ENCODE results near the gene TTLL10. TPM values are rescaled to one million over a fixed set of nuclear protein-coding genes. Genes with fewer than 3 reads are reported as not detected.

The TTLL10 gene
- total RNA-seq, 2 experiments from 2014 or later = not detected

- H3K9me3 Mint-ChIP-seq = no peaks in the 10 kb centered on the region
- ChIA-PET CTCF (no interaction called here), POLR2A (no interaction called here)
- no peaks in the 10 kb centered on the region for H3K36me3 Mint-ChIP-seq
- H3K4me1 Mint-ChIP-seq (ENCODE audit: low read depth) = no peaks in the 10 kb centered on the region
- no peak overlapping the region for H3K4me3 Mint-ChIP-seq
- intact Hi-C loops (cut with micrococcal nuclease) = no loop called here
- H3K27ac Mint-ChIP-seq = no peak overlapping the region
- no peaks in the 10 kb centered on the region for H3K27me3 Mint-ChIP-seq
- no peak for DNase-seq
Measured at GRCh38 chr1:1242461-1243265, 69.0 kb downstream of the TTLL10 start.

GRCh38 chr1:1243266-1243660, 69.6 kb downstream of the TTLL10 start:
- Mint-ChIP-seq H3K27ac (no peak overlapping the region), H3K4me3 (no peak overlapping the region), H3K9me3 (no peaks in the 10 kb centered on the region), H3K36me3 (no peaks in the 10 kb centered on the region), H3K27me3 (no peaks in the 10 kb centered on the region), H3K4me1 (ENCODE audit: low read depth) (no peaks in the 10 kb centered on the region)
- ChIA-PET CTCF (no interaction called here), POLR2A (no interaction called here)
- DNase-seq = no peak
- intact Hi-C loops (cut with micrococcal nuclease) = no loop called here

DNA sequence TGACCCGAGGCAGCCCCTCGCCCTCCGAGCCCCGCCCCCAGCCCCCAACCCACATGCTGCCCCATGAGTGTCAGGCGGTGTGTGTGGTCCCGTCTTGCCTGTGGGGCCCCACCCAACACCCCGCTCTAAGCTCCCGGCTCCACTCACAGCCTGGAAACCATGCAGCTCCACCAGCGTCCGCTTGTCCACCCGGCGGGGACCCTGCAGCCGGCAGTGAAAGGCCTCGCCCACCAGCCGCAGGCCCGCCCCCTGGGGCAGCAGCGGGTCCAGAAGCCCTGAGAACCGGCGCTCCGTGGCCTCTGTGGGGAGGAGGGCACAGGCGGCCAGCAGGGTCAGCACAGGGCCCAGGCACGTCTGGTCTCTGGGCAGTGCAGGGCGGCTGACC, 70.1 kb downstream of the TTLL10 start:
- intact Hi-C loops (cut with micrococcal nuclease) = no loop called here
- POLR2A ChIA-PET = no interaction called here
- no peak overlapping the region for H3K27ac Mint-ChIP-seq
- H3K27me3 Mint-ChIP-seq = no peaks in the 10 kb centered on the region
- H3K4me3 Mint-ChIP-seq = no peak overlapping the region
- no peaks in the 10 kb centered on the region for H3K9me3 Mint-ChIP-seq
- no peak for DNase-seq
- no peaks in the 10 kb centered on the region for H3K4me1 Mint-ChIP-seq (ENCODE audit: low read depth)
- H3K36me3 Mint-ChIP-seq = no peaks in the 10 kb centered on the region
- CTCF ChIA-PET = interaction anchor here (1.1 kb wide), 1 partner anchor 121 kb away, joined by 3 read pairs; no protein-coding TSS in a partner anchor

DNA sequence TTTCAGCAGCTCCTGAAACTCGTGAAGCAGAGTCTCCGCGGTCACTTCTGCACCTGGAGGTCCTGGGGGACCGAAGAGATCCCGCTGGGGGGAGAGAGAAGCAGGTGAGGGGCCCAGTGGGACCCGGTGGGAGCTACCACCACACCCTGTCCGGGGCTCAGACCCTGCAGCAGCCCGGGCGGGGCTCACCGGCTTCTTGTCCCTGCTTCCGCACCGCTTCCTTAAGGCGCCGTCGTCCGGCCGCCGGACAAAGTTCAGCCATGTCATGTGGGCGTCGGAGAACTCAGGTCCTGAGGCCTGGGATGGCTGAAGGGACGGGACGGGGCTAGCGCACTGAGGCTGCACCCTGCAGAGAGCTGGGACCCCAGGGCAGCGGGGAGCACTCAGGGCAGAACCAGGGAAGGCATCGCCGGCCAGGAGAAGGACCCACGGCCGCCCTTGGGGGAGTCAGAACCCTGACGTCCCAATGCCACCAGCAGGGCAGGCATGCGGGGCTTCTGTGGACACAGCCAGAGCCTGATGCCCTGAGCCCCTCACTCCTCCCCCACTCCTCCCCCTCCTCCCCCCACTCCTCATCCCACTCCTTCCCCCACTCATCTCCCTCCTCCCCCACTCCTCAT, 70.6 kb downstream of the TTLL10 start:
- CTCF ChIA-PET = interaction anchor here (1.1 kb wide), 1 partner anchor 122 kb away, joined by 3 read pairs; no protein-coding TSS in a partner anchor
- Mint-ChIP-seq H3K27me3 (no peaks in the 10 kb centered on the region), H3K36me3 (no peaks in the 10 kb centered on the region), H3K4me3 (no peak overlapping the region), H3K27ac (no peak overlapping the region), H3K4me1 (ENCODE audit: low read depth) (no peaks in the 10 kb centered on the region), H3K9me3 (no peaks in the 10 kb centered on the region)
- intact Hi-C loops (cut with micrococcal nuclease) = no loop called here
- POLR2A ChIA-PET = no interaction called here
- no peak for DNase-seq

DNA sequence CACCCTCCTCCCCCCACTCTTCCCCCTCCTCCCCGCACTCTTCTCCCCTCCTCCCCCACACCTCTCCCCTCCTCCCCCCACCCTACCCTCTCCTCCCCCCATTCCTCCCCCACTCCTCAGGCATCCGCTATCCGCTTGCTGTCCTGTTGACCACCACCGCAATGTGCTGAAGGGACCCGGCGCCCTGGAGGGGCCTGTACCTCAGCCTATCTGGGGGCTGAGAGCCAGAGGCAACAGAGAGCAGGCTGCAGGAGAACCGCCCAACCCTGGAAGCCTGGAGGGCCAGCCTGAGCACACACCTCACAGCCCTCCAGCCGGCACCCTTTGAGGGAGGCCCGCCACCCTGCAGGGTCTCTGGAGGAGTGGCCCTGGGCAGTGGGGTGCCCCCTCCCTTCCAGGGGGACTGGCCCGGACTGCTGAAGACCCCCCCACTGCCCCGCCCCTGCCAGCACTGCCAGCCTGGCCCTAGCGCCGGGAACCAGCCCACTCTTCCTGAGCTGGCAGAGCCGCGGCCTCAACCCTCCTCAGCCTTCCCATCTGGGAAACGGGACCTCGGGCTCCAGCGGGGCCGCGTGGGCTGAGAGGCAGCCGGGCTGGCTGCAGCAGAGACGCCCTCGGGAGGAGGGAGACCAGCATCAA, 71.6 kb downstream of the TTLL10 start:
- H3K4me3 Mint-ChIP-seq = no peak overlapping the region
- ChIA-PET POLR2A (no interaction called here), CTCF (no interaction called here)

DNA sequence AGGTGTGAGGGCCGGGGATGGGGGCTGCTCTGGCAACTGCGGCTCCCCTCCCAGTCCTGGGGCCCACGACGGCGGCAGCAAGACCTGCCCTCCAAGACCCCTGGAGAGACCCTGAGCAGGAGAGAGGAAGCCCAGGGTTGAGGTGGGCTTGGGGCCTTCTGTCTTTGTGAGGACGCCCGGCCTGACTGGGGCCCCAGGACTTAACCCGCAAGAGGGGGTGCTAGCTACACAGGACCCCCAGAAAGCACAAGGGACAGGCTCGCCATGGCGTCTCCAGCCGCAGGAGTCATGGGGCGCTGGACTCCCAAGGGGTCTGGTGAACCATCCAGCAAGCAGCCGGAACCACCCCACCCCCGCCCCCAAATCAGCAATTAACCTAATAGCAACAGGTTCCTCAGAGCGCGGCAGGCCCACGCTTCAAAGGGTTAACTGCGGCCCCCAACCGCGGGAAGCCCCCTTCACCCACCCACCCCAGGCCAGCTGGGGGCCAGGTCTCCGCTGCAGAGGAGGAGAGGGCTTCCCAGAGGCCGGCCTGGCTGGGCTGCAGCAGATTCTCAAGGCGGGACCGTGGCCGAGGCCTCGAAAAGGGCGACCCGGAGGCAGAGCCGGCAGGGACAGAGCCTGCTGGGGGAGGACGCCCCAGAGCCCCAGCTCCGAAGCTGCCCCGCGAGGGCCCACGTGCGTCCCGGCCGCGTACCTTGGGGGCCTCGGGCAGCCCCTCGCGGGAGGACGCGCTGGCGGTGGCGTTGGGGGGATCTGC, 72.3 kb downstream of the TTLL10 start:
- Mint-ChIP-seq H3K27ac (no peak overlapping the region), H3K27me3 (no peaks in the 10 kb centered on the region), H3K36me3 (no peaks in the 10 kb centered on the region), H3K9me3 (no peaks in the 10 kb centered on the region), H3K4me1 (ENCODE audit: low read depth) (peaks cover 13% of the 10 kb centered on the region), H3K4me3 (no peak overlapping the region)
- intact Hi-C loops (cut with micrococcal nuclease) = no loop called here
- POLR2A ChIA-PET = no interaction called here
- no peak for DNase-seq
- CTCF ChIA-PET = no interaction called here

More for the DNA sequence above, 71.6 kb downstream of the TTLL10 start:
- intact Hi-C loops (cut with micrococcal nuclease) = no loop called here
- Mint-ChIP-seq H3K9me3 (no peaks in the 10 kb centered on the region), H3K36me3 (no peaks in the 10 kb centered on the region), H3K4me1 (ENCODE audit: low read depth) (peaks cover 7% of the 10 kb centered on the region), H3K27me3 (no peaks in the 10 kb centered on the region), H3K27ac (no peak overlapping the region)
- DNase-seq = no peak

DNA sequence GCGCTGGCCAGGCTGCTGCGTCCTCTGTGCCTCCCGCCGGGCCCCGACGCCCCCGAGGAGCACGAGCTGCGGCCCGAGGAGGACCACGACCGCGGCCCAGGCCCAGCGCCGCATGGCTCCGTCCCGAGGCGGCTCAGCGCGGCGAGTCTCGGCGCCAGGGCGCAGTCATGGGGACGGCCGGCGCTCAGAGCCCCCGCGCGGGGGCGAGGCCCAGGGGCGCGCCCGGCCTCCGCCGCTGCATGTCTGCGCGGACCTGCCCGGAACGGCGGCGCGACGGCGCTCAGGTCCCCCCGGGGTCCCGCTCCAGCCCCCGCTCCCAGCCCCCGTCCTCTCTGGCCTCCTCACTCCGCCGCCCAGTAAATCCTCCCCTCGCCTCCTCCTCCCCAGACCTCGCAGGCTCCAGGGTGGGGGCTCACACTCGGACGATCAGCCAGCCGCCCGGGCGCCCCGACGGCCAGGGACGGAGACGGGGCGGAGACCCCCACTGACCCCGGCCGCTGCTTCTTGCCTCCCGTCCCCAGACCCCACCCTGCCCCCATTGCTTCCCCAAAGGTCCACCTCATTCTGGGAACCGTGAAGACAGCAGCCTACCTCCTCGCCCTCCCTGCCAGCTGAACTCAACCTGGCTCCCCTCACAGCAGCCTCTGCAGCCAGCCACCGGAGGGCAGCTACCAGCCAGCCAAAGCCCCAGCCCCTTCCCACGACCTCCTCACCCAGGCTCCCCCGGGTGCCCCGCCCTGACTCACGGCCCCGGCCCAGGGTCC, 73.1 kb downstream of the TTLL10 start, which contains the start of gene C1QTNF12:
Gene C1QTNF12 (minus strand): TSS at position 146 of the 764 bp plus-strand sequence. CDS start 32 bp downstream, at position 114.
- Mint-ChIP-seq H3K9me3 (no peaks in the 10 kb centered on the region), H3K27ac (no peak within 1 kb of the TSS), H3K4me3 (no peak within 1 kb of the TSS), H3K4me1 (ENCODE audit: low read depth) (peaks cover 16% of the 10 kb centered on the region), H3K36me3 (no peaks in the 10 kb centered on the region), H3K27me3 (no peaks in the 10 kb centered on the region)
- ChIA-PET POLR2A (no interaction called here), CTCF (interaction anchor here (1.8 kb wide), 1 partner anchor 124 kb away, joined by 7 read pairs; no protein-coding TSS in a partner anchor)
- intact Hi-C loops (cut with micrococcal nuclease) = no loop called here
- DNase-seq = no peak

GRCh38 chr1:1247341-1247913, 73.7 kb downstream of the TTLL10 start:
- H3K36me3 Mint-ChIP-seq = no peaks in the 10 kb centered on the region
- no peak for DNase-seq
- H3K9me3 Mint-ChIP-seq = no peaks in the 10 kb centered on the region
- ChIA-PET CTCF (interaction anchor here (1.8 kb wide), 1 partner anchor 125 kb away, joined by 7 read pairs; no protein-coding TSS in a partner anchor), POLR2A (no interaction called here)
- no peaks in the 10 kb centered on the region for H3K27me3 Mint-ChIP-seq
- peaks cover 16% of the 10 kb centered on the region for H3K4me1 Mint-ChIP-seq (ENCODE audit: low read depth)
- no peak overlapping the region for H3K27ac Mint-ChIP-seq
- intact Hi-C loops (cut with micrococcal nuclease) = no loop called here
- H3K4me3 Mint-ChIP-seq = no peak overlapping the region

Small RNA genes within 50 kb of the gene (microRNA-seq; reads per million reads assigned to microRNA genes)
- gene MIR200A (ENCODE audit: borderline microRNAs expressed, borderline number of aligned reads, borderline replicate concordance) (3.5 reads per million), gene MIR200B (ENCODE audit: borderline microRNAs expressed, borderline number of aligned reads, borderline replicate concordance) (8.6 reads per million, percentile 30 among the genes with 10 or more reads in this experiment), gene MIR429 (ENCODE audit: borderline microRNAs expressed, borderline number of aligned reads, borderline replicate concordance) (7.1 reads per million, percentile 27 among the genes with 10 or more reads in this experiment)

Other genes with a start within 250 kb of the TTLL10 start
- gene SAMD11, start 250.0 kb upstream of the TTLL10 start, total RNA-seq = not detected
- gene NOC2L, start 214.6 kb upstream of the TTLL10 start, total RNA-seq = 100 to 1,000 TPM; 111 to 117 TPM
- gene KLHL17, start 213.3 kb upstream of the TTLL10 start, total RNA-seq = 10 to 100 TPM; 25.8 to 30.6 TPM
- gene PLEKHN1, start 207.4 kb upstream of the TTLL10 start, total RNA-seq = 1 to 10 TPM; 5.8 to 6.0 TPM
- gene PERM1, start 191.8 kb upstream of the TTLL10 start, total RNA-seq = not detected
- 1 to 10 TPM; 1.7 to 2.0 TPM for gene HES4, start 173.8 kb upstream of the TTLL10 start, total RNA-seq
- gene ISG15, start 160.4 kb upstream of the TTLL10 start, total RNA-seq = 100 to 1,000 TPM in 1 of 2 experiments, 10 to 100 TPM in 1; 96.9 to 108 TPM
- 10 to 100 TPM; 33.2 to 35.6 TPM for gene AGRN, start 153.8 kb upstream of the TTLL10 start, total RNA-seq
- gene RNF223, start 99.6 kb upstream of the TTLL10 start, total RNA-seq = not detected
- 10 to 100 TPM; 19.5 to 20.5 TPM for gene C1orf159, start 57.8 kb upstream of the TTLL10 start, total RNA-seq
- gene TNFRSF18, start 32.7 kb downstream of the TTLL10 start, total RNA-seq = 100 to 1,000 TPM; 375 to 387 TPM
- gene TNFRSF4, start 40.3 kb downstream of the TTLL10 start, total RNA-seq = 1,000 to 10,000 TPM; 1,003 to 1,005 TPM
- 100 to 1,000 TPM; 302 to 305 TPM for gene SDF4, start 58.1 kb downstream of the TTLL10 start, total RNA-seq
- gene B3GALT6, start 58.4 kb downstream of the TTLL10 start, total RNA-seq = 10 to 100 TPM; 14.6 to 15.5 TPM
- 1 to 10 TPM; 3.8 to 4.2 TPM for gene C1QTNF12, start 72.8 kb downstream of the TTLL10 start, total RNA-seq
- 10 to 100 TPM; 58.7 to 61.6 TPM for gene UBE2J2, start 100.0 kb downstream of the TTLL10 start, total RNA-seq
- 1 to 10 TPM; 4.9 to 7.2 TPM for gene SCNN1D, start 106.6 kb downstream of the TTLL10 start, total RNA-seq
- gene ACAP3, start 134.1 kb downstream of the TTLL10 start, total RNA-seq = 10 to 100 TPM; 31.8 to 32.0 TPM
- 10 to 100 TPM; 19.7 to 23.1 TPM for gene PUSL1, start 134.7 kb downstream of the TTLL10 start, total RNA-seq
- gene INTS11, start 150.8 kb downstream of the TTLL10 start, total RNA-seq = 100 to 1,000 TPM; 107 to 120 TPM
- gene CPTP, start 150.9 kb downstream of the TTLL10 start, total RNA-seq = 10 to 100 TPM; 12.1 to 13.1 TPM
- gene TAS1R3, start 157.4 kb downstream of the TTLL10 start, total RNA-seq = under 1 TPM in 1 of 2 experiments, not detected in 1; 0.10 TPM
- gene DVL1, start 175.5 kb downstream of the TTLL10 start, total RNA-seq = 10 to 100 TPM; 37.6 to 38.6 TPM
- under 1 TPM in 1 of 2 experiments, not detected in 1; 0.19 TPM for gene MXRA8, start 184.7 kb downstream of the TTLL10 start, total RNA-seq
- gene AURKAIP1, start 201.3 kb downstream of the TTLL10 start, total RNA-seq = 100 to 1,000 TPM; 124 to 131 TPM
- gene CCNL2, start 225.5 kb downstream of the TTLL10 start, total RNA-seq = 100 to 1,000 TPM in 1 of 2 experiments, 10 to 100 TPM in 1; 96.0 to 108 TPM
- 100 to 1,000 TPM; 122 to 123 TPM for gene MRPL20, start 233.4 kb downstream of the TTLL10 start, total RNA-seq
- not detected for gene ANKRD65, start 247.4 kb downstream of the TTLL10 start, total RNA-seq